Neural progenitor cell (in vitro differentiated cells): ENCODE results near the gene UGT1A8. TPM values are rescaled to one million over a fixed set of nuclear protein-coding genes. Genes with fewer than 3 reads are reported as not detected.

Source experiments
- DNase-seq: peaks from one replicate; pipeline ENCODE4 v3.0.0-alpha.2; 2016; ENCODE audit warnings: low spot score
- H2AFZ ChIP-seq: fragments of 200-600 bp; sonication (generic); replicated peaks from 2 replicates; pipeline ENCODE4 v1.6.1; 2016; ENCODE audit warnings: antibody characterized with exemption
- H3F3A ChIP-seq: fragments of 200-600 bp; sonication (generic); 2 replicates; pipeline ENCODE4 v1.6.1; 2016; ENCODE audit warnings: antibody characterized with exemption, low read depth
- H3K27ac ChIP-seq: fragments of 200-600 bp; sonication (generic); 2 replicates; pipeline ENCODE4 v1.5.1; 2016; ENCODE audit warnings: mild to moderate bottlenecking
- H3K27me3 ChIP-seq: fragments of 200-600 bp; sonication (generic); 2 replicates; pipeline ENCODE4 v1.6.1; 2016; ENCODE audit warnings: mild to moderate bottlenecking, moderate library complexity
- H3K36me3 ChIP-seq: fragments of 200-600 bp; sonication (generic); 2 replicates; pipeline ENCODE4 v1.5.1; 2016
- H3K4me1 ChIP-seq: fragments of 200-600 bp; sonication (generic); 2 replicates; pipeline ENCODE4 v1.6.1; 2016; ENCODE audit warnings: mixed run types
- H3K4me2 ChIP-seq: fragments of 200-600 bp; sonication (generic); 2 replicates; pipeline ENCODE4 v1.6.1; 2016
- H3K4me3 ChIP-seq: fragments of 200-600 bp; sonication (generic); 2 replicates; pipeline ENCODE4 v1.5.1; 2016
- H3K79me2 ChIP-seq: fragments of 200-600 bp; sonication (generic); 2 replicates; pipeline ENCODE4 v1.6.1; 2016; ENCODE audit warnings: low read depth
- H3K9ac ChIP-seq: fragments of 200-600 bp; sonication (generic); 2 replicates; pipeline ENCODE4 v1.6.1; 2016
- H3K9me3 ChIP-seq: fragments of 200-600 bp; sonication (generic); 2 replicates; pipeline ENCODE4 v1.5.1; 2016; ENCODE audit warnings: low read depth
- H4K20me1 ChIP-seq: fragments of 200-600 bp; sonication (generic); 2 replicates; pipeline ENCODE4 v1.6.1; 2016; ENCODE audit warnings: low read depth
- H3K27ac Mint-ChIP-seq: 3 replicates; pipeline ENCODE4 v1.8.0; 2021; ENCODE audit warnings: mixed read lengths
- H3K27me3 Mint-ChIP-seq: 2 replicates; pipeline ENCODE4 v1.8.0; 2022; ENCODE audit warnings: low read depth, mild to moderate bottlenecking, inconsistent platforms, moderate library complexity, mixed read lengths; ENCODE audit not compliant: insufficient read depth
- H3K36me3 Mint-ChIP-seq: 3 replicates; pipeline ENCODE4 v1.8.0; 2021; ENCODE audit warnings: mixed read lengths
- H3K4me1 Mint-ChIP-seq: 3 replicates; pipeline ENCODE4 v1.8.0; 2021; ENCODE audit warnings: mixed read lengths
- H3K4me3 Mint-ChIP-seq: 3 replicates; pipeline ENCODE4 v1.8.0; 2021; ENCODE audit warnings: mild to moderate bottlenecking, moderate library complexity, mixed read lengths
- H3K9me3 Mint-ChIP-seq: 3 replicates; pipeline ENCODE4 v1.8.0; 2020; ENCODE audit warnings: mixed read lengths
- CTCF ChIP-seq: fragments of 200-600 bp; sonication (generic); IDR thresholded peaks from 2 replicates; pipeline ENCODE4 v1.5.1; 2017; ENCODE audit warnings: antibody characterized with exemption, mild to moderate bottlenecking
- EZH2 ChIP-seq: fragments of 200-600 bp; sonication (generic); IDR thresholded peaks from 2 replicates; pipeline ENCODE4 v1.6.1; 2017; ENCODE audit warnings: antibody characterized with exemption, mild to moderate bottlenecking, moderate library complexity
- EZH2phosphoT487 ChIP-seq: fragments of 200-600 bp; sonication (generic); IDR thresholded peaks from 2 replicates; pipeline ENCODE4 v1.6.1; 2017; ENCODE audit warnings: antibody characterized with exemption
- total RNA-seq: library from RNA; depleted of rRNA; stranded (reverse); fragments of >200 nt; gene quantifications from 2 replicates; pipeline ENCODE4 v1.2.3, GENCODE V29; 2015; ENCODE audit warnings: low replicate concordance

UGT1A8 gene
- total RNA-seq, 1 donor from 2014 or later, result not detected

DNA sequence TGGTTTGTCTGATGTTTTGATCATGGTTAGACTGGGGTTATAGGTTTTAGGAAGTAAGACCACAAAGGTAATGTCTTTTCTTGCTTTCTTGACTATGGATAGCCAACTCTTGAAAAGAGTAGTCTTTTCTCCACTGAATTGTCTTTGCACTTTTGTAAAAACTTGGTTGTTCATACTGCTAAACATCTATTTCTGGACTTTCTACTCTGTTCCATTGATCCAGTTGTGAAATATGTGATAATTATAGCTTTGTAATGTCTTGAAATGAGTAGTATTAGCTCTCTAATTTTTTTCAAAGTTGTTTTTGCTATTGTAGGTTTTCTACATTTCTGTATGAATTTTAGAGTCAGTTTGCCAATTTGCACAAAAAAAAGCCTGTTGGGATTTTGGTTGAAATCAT lies 41.2 kb downstream of the UGT1A8 start:
- Mint-ChIP-seq H3K9me3 (no peaks in the 10 kb centered on the region), H3K27me3 (peaks cover 2% of the 10 kb centered on the region), H3K36me3 (no peaks in the 10 kb centered on the region), H3K27ac (no peak overlapping the region), H3K4me3 (no peak overlapping the region), H3K4me1 (no peaks in the 10 kb centered on the region)
- no peak overlapping the region for H3K4me3 ChIP-seq
- no peaks in the 10 kb centered on the region for H3F3A ChIP-seq
- H3K4me2 ChIP-seq, result no peak overlapping the region
- H3K4me1 ChIP-seq, result no peaks in the 10 kb centered on the region
- no peaks in the 10 kb centered on the region for H3K9me3 ChIP-seq
- no peaks in the 10 kb centered on the region for H4K20me1 ChIP-seq
- no peaks in the 10 kb centered on the region for H3K27me3 ChIP-seq
- H3K36me3 ChIP-seq, result no peaks in the 10 kb centered on the region
- H3K27ac ChIP-seq, result no peak overlapping the region
- H3K9ac ChIP-seq, result no peak overlapping the region
- no peak for DNase-seq
- no peak overlapping the region for H2AFZ ChIP-seq
- no peaks in the 10 kb centered on the region for H3K79me2 ChIP-seq
- TF ChIP-seq CTCF (no peak), EZH2phosphoT487 (no peak), EZH2 (no peak)

DNA sequence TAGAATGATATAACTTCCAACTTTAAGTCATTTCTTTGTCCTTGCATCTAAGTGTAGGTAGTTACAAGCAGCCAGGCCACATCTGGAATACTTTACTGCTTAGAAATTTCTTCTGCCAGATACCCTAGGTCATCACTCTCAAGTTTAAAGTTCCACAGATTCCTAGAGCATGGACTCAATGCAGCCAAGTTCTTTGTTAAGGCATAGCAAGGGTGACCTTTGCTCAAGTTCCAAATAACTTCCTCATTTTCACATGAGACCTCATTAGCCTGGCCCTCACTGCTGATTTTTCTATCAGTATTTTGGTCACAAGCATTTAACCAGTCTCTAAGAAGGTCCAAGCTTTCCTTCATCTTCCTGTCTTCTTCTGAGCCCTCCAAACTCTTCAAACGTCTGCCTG lies 46.5 kb downstream of the UGT1A8 start:
- no peak overlapping the region for H3K27ac ChIP-seq
- no peak overlapping the region for H3K9ac ChIP-seq
- peaks cover 2% of the 10 kb centered on the region for H3K27me3 Mint-ChIP-seq
- no peaks in the 10 kb centered on the region for H3K4me1 Mint-ChIP-seq
- H3K79me2 ChIP-seq, result no peaks in the 10 kb centered on the region
- H3K27ac Mint-ChIP-seq, result no peak overlapping the region
- H3K4me3 Mint-ChIP-seq, result no peak overlapping the region
- H3K4me1 ChIP-seq, result no peaks in the 10 kb centered on the region
- no peaks in the 10 kb centered on the region for H4K20me1 ChIP-seq
- no peak overlapping the region for H2AFZ ChIP-seq
- no peaks in the 10 kb centered on the region for H3K9me3 Mint-ChIP-seq
- no peaks in the 10 kb centered on the region for H3K9me3 ChIP-seq
- H3K27me3 ChIP-seq, result no peaks in the 10 kb centered on the region
- no peak overlapping the region for H3K4me3 ChIP-seq
- H3K36me3 ChIP-seq, result no peaks in the 10 kb centered on the region
- no peaks in the 10 kb centered on the region for H3F3A ChIP-seq
- H3K4me2 ChIP-seq, result no peak overlapping the region
- no peak for TF ChIP-seq EZH2phosphoT487
- no peak for TF ChIP-seq CTCF
- TF ChIP-seq EZH2, result no peak
- no peaks in the 10 kb centered on the region for H3K36me3 Mint-ChIP-seq
- DNase-seq, result no peak

- no peaks in the 10 kb centered on the region for H3K4me1 Mint-ChIP-seq
- H3K27me3 ChIP-seq, result no peaks in the 10 kb centered on the region
- H3K9me3 Mint-ChIP-seq, result no peaks in the 10 kb centered on the region
- H2AFZ ChIP-seq, result no peak overlapping the region
- H3K4me1 ChIP-seq, result no peaks in the 10 kb centered on the region
- no peaks in the 10 kb centered on the region for H3K36me3 ChIP-seq
- H4K20me1 ChIP-seq, result no peaks in the 10 kb centered on the region
- H3K79me2 ChIP-seq, result no peaks in the 10 kb centered on the region
- H3K4me3 ChIP-seq, result no peak overlapping the region
- no peak overlapping the region for H3K4me2 ChIP-seq
- H3K27me3 Mint-ChIP-seq, result peaks cover 4% of the 10 kb centered on the region
- DNase-seq, result no peak
- H3F3A ChIP-seq, result no peaks in the 10 kb centered on the region
- no peak overlapping the region for H3K27ac ChIP-seq
- no peak overlapping the region for H3K27ac Mint-ChIP-seq
- TF ChIP-seq EZH2 (no peak), EZH2phosphoT487 (no peak), CTCF (no peak)
- no peaks in the 10 kb centered on the region for H3K9me3 ChIP-seq
- no peaks in the 10 kb centered on the region for H3K36me3 Mint-ChIP-seq
- no peak overlapping the region for H3K9ac ChIP-seq
- no peak overlapping the region for H3K4me3 Mint-ChIP-seq
Measured at GRCh38 chr2:233668605-233669260, 51.3 kb downstream of the UGT1A8 start.
